ENCODE results near the gene ARL5B.

- TF ChIP-seq CTCF (conservative IDR thresholded peaks at IDR 0.05 in 1 of 2, IDR thresholded peaks at IDR 0.05 in 1 of 2; ENCODE audit: extremely low read depth in 1 of 2, insufficient read depth in 1 of 2, low read depth in 1 of 2, low read length in 2 of 2) (no peak), EZH2 (IDR thresholded peaks at IDR 0.05; ENCODE audit: borderline replicate concordance, low read length) (no peak)
Measured at GRCh38 chr10:18719811-18720210, 60.6 kb downstream of the ARL5B start.
